ENCODE results near the gene NOX3. TPM values are rescaled to one million over a fixed set of nuclear protein-coding genes. Genes with fewer than 3 reads are reported as not detected.

NOX3 gene
- total and polyA plus RNA-seq, 2 of the 8 experiments (the other 6 are each of a cell fraction or from before 2014, with no cell fraction given) = not detected

DNA sequence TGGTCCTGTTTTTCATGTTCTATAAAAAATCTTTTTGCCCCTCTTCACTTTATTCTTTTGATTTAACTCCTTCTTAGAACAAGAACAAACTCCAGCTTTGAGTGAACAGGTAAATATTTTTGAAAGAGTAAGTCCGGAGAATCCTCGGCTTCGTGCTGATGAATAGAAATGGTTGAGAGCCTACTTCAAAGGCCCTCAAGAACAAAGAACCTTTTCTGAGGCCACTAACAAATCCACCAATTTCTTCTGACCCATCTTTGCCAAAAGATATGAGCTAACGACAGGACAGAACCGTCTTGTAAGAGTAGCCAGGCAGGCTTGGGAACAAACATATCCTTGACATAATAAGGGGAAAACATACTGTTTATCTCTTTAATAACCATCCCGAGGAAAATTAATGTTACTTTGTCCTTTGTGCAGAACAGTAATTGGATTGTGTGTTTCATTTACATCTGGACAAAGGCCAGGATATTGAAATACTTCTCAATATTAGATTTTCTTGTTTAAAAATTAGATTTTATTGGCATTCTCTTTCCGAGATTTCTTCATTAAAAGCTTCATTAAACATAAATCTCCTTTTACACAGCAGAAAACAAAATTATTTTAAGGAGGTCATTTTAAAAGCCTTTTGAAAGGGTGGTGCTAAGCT lies 52.9 kb downstream of the NOX3 start:
- Histone ChIP-seq H4K5ac (ENCODE audit: insufficient read length, low read depth, low read length) (no peak overlapping the region), H3K36me3 (ENCODE audit: control insufficient read depth in 2 of 4, insufficient read depth in 4 of 4, low read length in 3 of 4) (no peaks in the 10 kb centered on the region), H3K18ac (ENCODE audit: extremely low read depth, low read length) (no peak overlapping the region), H2BK5ac (ENCODE audit: low read depth, low read length) (no peak overlapping the region), H3K4me3 (ENCODE audit: extremely low read depth in 1 of 4, insufficient read depth in 2 of 4, low read depth in 3 of 4, low read length in 4 of 4) (no peak overlapping the region), H3K27me3 (replicated peaks in 1 of 4; ENCODE audit: control insufficient read depth in 3 of 4, extremely low read depth in 1 of 4, insufficient read depth in 3 of 4, low read length in 3 of 4) (no peaks in the 10 kb centered on the region; a peak in 1 of 7 replicates), H3K9me3 (ENCODE audit: insufficient read depth in 2 of 2, low read depth in 1 of 2, low read length in 1 of 2) (no peaks in the 10 kb centered on the region), H4K91ac (replicated peaks; ENCODE audit: insufficient read length, low read length) (no peak overlapping the region), H4K8ac (ENCODE audit: extremely low read depth, insufficient read depth, low read length) (no peak overlapping the region), H2BK20ac (ENCODE audit: low read length) (no peak overlapping the region), H3K4ac (replicated peaks; ENCODE audit: insufficient read length, low read depth, low read length) (no peak overlapping the region), H3K4me2 (ENCODE audit: insufficient read depth in 1 of 2, low read depth in 2 of 2, low read length in 2 of 2) (no peak overlapping the region), H3K4me1 (replicated peaks in 1 of 4; ENCODE audit: control insufficient read depth in 3 of 4, insufficient read depth in 4 of 4, low read length in 3 of 4) (no peaks in the 10 kb centered on the region), H2AFZ (ENCODE audit: low read length) (no peak overlapping the region), H4K20me1 (replicated peaks in 1 of 2; ENCODE audit: control insufficient read depth in 1 of 2, insufficient read depth in 2 of 2, low read length in 2 of 2) (no peaks in the 10 kb centered on the region), H2BK120ac (replicated peaks; ENCODE audit: low read depth, low read length) (no peak overlapping the region), H3K79me1 (ENCODE audit: low read depth, low read length) (no peaks in the 10 kb centered on the region), H3K23me2 (ENCODE audit: low read depth, low read length) (no peaks in the 10 kb centered on the region), H3K79me2 (ENCODE audit: control insufficient read depth in 1 of 2, insufficient read depth in 2 of 2, low read length in 2 of 2) (no peaks in the 10 kb centered on the region), H3K56ac (replicated peaks; ENCODE audit: insufficient read length, low read depth, low read length) (no peak overlapping the region), H3K9ac (replicated peaks in 1 of 4; ENCODE audit: extremely low read depth in 1 of 4, low read depth in 3 of 4, low read length in 3 of 4) (no peak overlapping the region), H3K23ac (ENCODE audit: insufficient read length) (no peak overlapping the region), H2AK5ac (ENCODE audit: low read depth, low read length) (no peak overlapping the region), H2BK12ac (ENCODE audit: low read depth, low read length) (no peak overlapping the region), H3K27ac (ENCODE audit: low read depth, low read length) (no peak overlapping the region), H3K14ac (ENCODE audit: insufficient read length) (no peak overlapping the region), H2BK15ac (ENCODE audit: low read length) (no peak overlapping the region)
- DNase-seq (ENCODE audit: low read depth in 1 of 2, low spot score in 2 of 2) (no peak), FAIRE-seq (no peak)
- ChIA-PET CTCF (ENCODE audit: partially characterized antibody) (interaction anchor here (0.8 to 1.1 kb wide), 2 partner anchors 9 to 117 kb away, joined by 3 read pairs; no protein-coding TSS in a partner anchor), POLR2A (ENCODE audit: partially characterized antibody) (no interaction called here)
- 87% methylated on average over 7 of the region's 7 CpGs; no CpG with 5 or more reads in 1 of the 2 experiments for WGBS, 2 experiments (ENCODE audit: extremely low coverage in 1 of 2, insufficient coverage in 1 of 2, insufficient read length in 1 of 2, insufficient replicate concordance in 2 of 2, low coverage in 1 of 2, low lambda C conversion rate in 2 of 2, missing lambda C conversion rate in 1 of 2)
- TF ChIP-seq BACH1 (IDR thresholded peaks at IDR 0.05; ENCODE audit: low read length) (no peak), USF2 (IDR thresholded peaks at IDR 0.05; ENCODE audit: low read length) (no peak), CTBP2 (IDR thresholded peaks at IDR 0.05; ENCODE audit: borderline replicate concordance, insufficient read depth, insufficient read length, low read length) (no peak)
